HepG2 (cell line): Measurements from ENCODE around the gene ANAPC5. TPM values are rescaled to one million over a fixed set of nuclear protein-coding genes. Genes with fewer than 3 reads are reported as not detected.
A peak's percentile ranks its signal among the peaks of the same experiment; 100 is the strongest.

Experiments
- ATAC-seq: fragments of 200-7000 bp; cut with Tn5 transposase; 3 replicates; pipeline ENCODE4 v1.9.1; 2020; ENCODE audit warnings: mild to moderate bottlenecking, moderate library complexity
- BruUV-seq: library from RNA; stranded (reverse); fragments of 400-500 nt; replicated peaks from 2 replicates; lab custom pipeline; 2021; lab: Mats Ljungman, UMichigan
- CTCF ChIA-PET: fragments of 300-600 bp; formaldehyde crosslinking; extraction: SDS; loops from one replicate; lab custom pipeline; 2021; ENCODE audit warnings: low total read pairs, inconsistent platforms, low intra/inter-chr PET ratio; lab: Yijun Ruan, JAX
- POLR2A ChIA-PET: fragments of 350-600 bp; sonication (Branson Sonifier 250); formaldehyde crosslinking; loops from one replicate; lab custom pipeline; 2020; ENCODE audit warnings: antibody characterized with exemption, inconsistent platforms; lab: Yijun Ruan, JAX
- DNase-seq: peaks from one replicate; pipeline ENCODE4 v3.0.0-alpha.2; 2015; ENCODE audit warnings: low spot score
- FAIRE-seq: peaks from 3 replicates; lab custom pipeline; 2011; peaks lifted over from hg19 to GRCh38; lab: Jason Lieb, UNC
- H2AFZ ChIP-seq: one replicate; pipeline ENCODE4 v1.6.1; 2011; ENCODE audit warnings: low read length, inconsistent platforms
- H3K27ac ChIP-seq: fragments of 300-600 bp; 3 replicates; pipeline ENCODE4 v1.8.0; 2011; ENCODE audit warnings: mixed run types, mild to moderate bottlenecking, mixed read lengths, low read length, inconsistent platforms; ENCODE audit not compliant: insufficient read depth; ENCODE audit errors: extremely low read length
- H3K27me3 ChIP-seq, 2 experiments: fragments of 200-600 bp in 1 of 2; 2 replicates in 1 of 2; 3 replicates in 1 of 2; pipeline versions ENCODE4 v1.6.0 to v1.8.0; 2011; ENCODE audit warnings: low read length in 2 of 2, mild to moderate bottlenecking in 2 of 2, moderate library complexity in 2 of 2, inconsistent platforms in 1 of 2; ENCODE audit not compliant: insufficient read depth in 2 of 2, control insufficient read depth in 1 of 2
- H3K36me3 ChIP-seq, 2 experiments: fragments of 200-600 bp in 1 of 2; replicated peaks in 1 of 2; 2 replicates in 1 of 2; 3 replicates in 1 of 2; pipeline versions ENCODE4 v1.5.1 to v1.8.0; 2011; ENCODE audit warnings: low read length in 2 of 2, inconsistent platforms in 1 of 2; ENCODE audit not compliant: insufficient read depth in 2 of 2, control insufficient read depth in 1 of 2
- H3K4me1 ChIP-seq: 2 replicates; pipeline ENCODE4 v1.5.1; 2012; ENCODE audit warnings: low read length, inconsistent platforms; ENCODE audit not compliant: insufficient read depth
- H3K4me2 ChIP-seq: 2 replicates; pipeline ENCODE4 v1.6.0; 2011; ENCODE audit warnings: low read depth, low read length, inconsistent platforms
- H3K4me3 ChIP-seq, 3 experiments: fragments of 200-600 bp in 1 of 3; sonication (generic), shearing (Covaris generic) in 1 of 3; replicated peaks in 1 of 3; 2 replicates each; pipeline ENCODE4 v1.5.1; 2011 to 2016; ENCODE audit warnings: low read length in 3 of 3, inconsistent platforms in 2 of 3, low read depth in 2 of 3, mild to moderate bottlenecking in 2 of 3, control low read depth in 1 of 3, mixed read lengths in 1 of 3; ENCODE audit not compliant: insufficient read depth in 1 of 3
- H3K79me2 ChIP-seq: one replicate; pipeline ENCODE4 v1.6.1; 2011; ENCODE audit warnings: low read length, inconsistent platforms; ENCODE audit not compliant: insufficient read depth
- H3K9ac ChIP-seq: 2 replicates; pipeline ENCODE4 v1.6.0; 2011; ENCODE audit warnings: mild to moderate bottlenecking, low read depth, low read length, inconsistent platforms; ENCODE audit not compliant: insufficient read depth
- H3K9me3 ChIP-seq: 2 replicates; pipeline ENCODE4 v1.5.1; 2012; ENCODE audit warnings: mild to moderate bottlenecking, low read length
- H4K20me1 ChIP-seq: 2 replicates; pipeline ENCODE4 v1.6.0; 2011; ENCODE audit warnings: inconsistent platforms, mild to moderate bottlenecking, low read length, moderate library complexity; ENCODE audit not compliant: insufficient read depth
- MAFF ChIP-seq: IDR thresholded peaks from 2 replicates; pipeline ENCODE4 v1.6.1; 2011; ENCODE audit warnings: low read depth, low read length, improper control_type of control experiment
- MAFK ChIP-seq, 2 experiments: IDR thresholded peaks in 1 of 2; conservative IDR thresholded peaks in 1 of 2; 2 replicates each; pipeline ENCODE4 v1.6.1; 2011; ENCODE audit warnings: improper control_type of control experiment in 2 of 2, low read length in 2 of 2
- TBX3 ChIP-seq: fragments of 450-650 bp; IDR thresholded peaks from 2 replicates; pipeline ENCODE4 v1.6.1; 2017; ENCODE audit warnings: antibody characterized with exemption, mild to moderate bottlenecking, inconsistent platforms, borderline replicate concordance
- TCF12 ChIP-seq, 2 experiments: fragments of 450-650 bp in 1 of 2; sonication (generic) in 1 of 2; formaldehyde crosslinking in 1 of 2; IDR thresholded peaks; 2 replicates each; pipeline versions ENCODE4 v1.6.1 to v1.8.0; 2017 to 2022; ENCODE audit warnings: antibody characterized with exemption in 1 of 2, mild to moderate bottlenecking in 1 of 2, missing genetic modification reagents in 1 of 2, moderate library complexity in 1 of 2
- ZNF567 ChIP-seq: sonication (generic); formaldehyde crosslinking; IDR thresholded peaks from 2 replicates; pipeline ENCODE4 v1.8.1; 2023; ENCODE audit warnings: mild to moderate bottlenecking, missing genetic modification reagents, borderline replicate concordance
- ZNF792 ChIP-seq: IDR thresholded peaks from 2 replicates; pipeline ENCODE4 v1.6.1; 2016
- WGBS: methylation state at CpG from one replicate; pipeline ENCODE4 v1.1.6; 2017; ENCODE audit warnings: low lambda C conversion rate; 5-methylcytosine and 5-hydroxymethylcytosine counted together
- in situ Hi-C: cut with HindIII; loops from 2 replicates; pipeline ENCODE4 v1.10.0; 2017; ENCODE audit warnings: low pct_unique_long_range_greater_than_20kb; ENCODE audit not compliant: extremely low pct_ligation_motif_present
- intact Hi-C: fragments of 100-400 bp; cut with micrococcal nuclease; formaldehyde crosslinking; loops from one replicate; pipeline ENCODE4 v1.10.0; 2022; ENCODE audit not compliant: unreplicated experiment
- polyA plus RNA-seq, 8 experiments: library from polyadenylated mRNA; depleted of rRNA in 3 of 8; stranded (reverse) in 7 of 8; unstranded in 1 of 8; fragments of >200 nt; fragmentation: Illumina TruSeq in 4 of 8; extraction: Trizol in 4 of 8; gene quantifications; 2 replicates each; pipeline versions ENCODE4 v1.2.1 to v1.2.3, GENCODE V29; 2011 to 2016; ENCODE audit warnings: low read depth in 4 of 8, missing spikeins in 1 of 8, mixed read lengths in 1 of 8; ENCODE audit not compliant: insufficient read depth in 1 of 8
- total RNA-seq, 5 experiments: library from RNA; depleted of rRNA; stranded (reverse); fragments of >200 nt; fragmentation: Illumina TruSeq; extraction: Trizol; gene quantifications; 2 replicates each; pipeline ENCODE4 v1.2.3, GENCODE V29; 2016; ENCODE audit warnings: low read depth in 1 of 5
- TF ChIP-seq, protein P1 (sequence below): sonication (generic); formaldehyde crosslinking; IDR thresholded peaks from 2 replicates; pipeline ENCODE4 v1.5.0; 2020; ENCODE audit warnings: missing genetic modification reagents

ANAPC5 gene
- total and polyA plus RNA-seq, 2 of the 13 experiments (the other 11 are each of a cell fraction or from before 2014, with no cell fraction given): 146 to 161 TPM

DNA sequence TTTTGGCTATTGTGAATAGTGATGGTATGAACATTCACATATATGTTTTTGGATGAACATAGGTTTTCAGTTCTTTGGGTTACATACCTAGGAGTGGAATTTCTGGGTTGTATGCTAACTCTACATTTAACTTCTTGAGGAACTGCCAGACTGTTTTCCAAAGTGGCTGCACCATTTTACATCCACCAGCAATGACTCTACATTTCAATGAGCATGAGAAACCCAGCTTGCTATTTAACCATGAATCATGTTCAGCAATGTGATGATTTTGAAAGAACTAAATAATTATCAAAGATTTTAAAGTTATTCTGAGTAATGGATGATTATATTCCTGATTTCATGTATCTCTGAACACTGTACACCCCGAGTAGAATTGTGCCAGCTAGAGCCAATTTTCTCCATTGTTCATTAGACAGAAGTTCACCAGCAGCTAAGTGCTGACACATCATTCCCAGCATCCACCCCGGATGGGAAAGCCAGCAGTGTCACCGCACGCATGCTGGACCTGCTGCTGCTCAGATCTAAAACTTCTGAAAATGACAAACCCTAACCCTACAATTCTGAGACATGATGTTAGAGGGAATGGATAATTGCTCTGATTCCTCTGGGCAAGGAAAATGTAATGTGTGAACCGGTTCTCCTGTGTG, 13.3 kb upstream of the ANAPC5 start:
- Histone ChIP-seq H3K27me3 (no peaks in the 10 kb centered on the region; a peak in 2 of 5 replicates), H2AFZ (no peak overlapping the region), H3K4me3 (no peak overlapping the region), H3K9ac (no peak overlapping the region), H3K36me3 (no peaks in the 10 kb centered on the region), H4K20me1 (no peaks in the 10 kb centered on the region), H3K4me2 (no peak overlapping the region)
- ChIA-PET POLR2A (interaction anchor here (0.8 to 2.1 kb wide), 3 partner anchors 9 to 34 kb away, joined by 3 to 7 read pairs (median 3); partner anchors contain the start of genes ANAPC5 and RNF34), CTCF (no interaction called here)
- intact Hi-C loops: no loop called here
- FAIRE-seq: no peak
- BruUV-seq: no TSS peak
- TF ChIP-seq, protein P1, sequence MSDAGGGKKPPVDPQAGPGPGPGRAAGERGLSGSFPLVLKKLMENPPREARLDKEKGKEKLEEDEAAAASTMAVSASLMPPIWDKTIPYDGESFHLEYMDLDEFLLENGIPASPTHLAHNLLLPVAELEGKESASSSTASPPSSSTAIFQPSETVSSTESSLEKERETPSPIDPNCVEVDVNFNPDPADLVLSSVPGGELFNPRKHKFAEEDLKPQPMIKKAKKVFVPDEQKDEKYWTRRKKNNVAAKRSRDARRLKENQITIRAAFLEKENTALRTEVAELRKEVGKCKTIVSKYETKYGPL (CRISPR knock-in tag): no peak
- peak; percentile 95 to 96 for TF ChIP-seq MAFK (conservative IDR thresholded peaks at IDR 0.05 in 1 of 2, IDR thresholded peaks at IDR 0.05 in 1 of 2; ENCODE audit: low read length in 2 of 2)
- no peak for TF ChIP-seq ZNF792 (CRISPR knock-in tag)
- TF ChIP-seq MAFF: peak; percentile 92
- TF ChIP-seq TBX3: no peak
- TF ChIP-seq ZNF567 (CRISPR knock-in tag): no peak
- TF ChIP-seq, all 625 proteins: peak for 2
- Histone ChIP-seq H3K79me2 (no peaks in the 10 kb centered on the region), H3K4me1 (peaks cover 6% of the 10 kb centered on the region), H3K27ac (no peak overlapping the region), H3K9me3 (no peaks in the 10 kb centered on the region)
- 1% methylated on average over 5 of the region's 5 CpGs for WGBS
- ATAC-seq (no peak), DNase-seq (no peak)
- in situ Hi-C loops: no loop called here

DNA sequence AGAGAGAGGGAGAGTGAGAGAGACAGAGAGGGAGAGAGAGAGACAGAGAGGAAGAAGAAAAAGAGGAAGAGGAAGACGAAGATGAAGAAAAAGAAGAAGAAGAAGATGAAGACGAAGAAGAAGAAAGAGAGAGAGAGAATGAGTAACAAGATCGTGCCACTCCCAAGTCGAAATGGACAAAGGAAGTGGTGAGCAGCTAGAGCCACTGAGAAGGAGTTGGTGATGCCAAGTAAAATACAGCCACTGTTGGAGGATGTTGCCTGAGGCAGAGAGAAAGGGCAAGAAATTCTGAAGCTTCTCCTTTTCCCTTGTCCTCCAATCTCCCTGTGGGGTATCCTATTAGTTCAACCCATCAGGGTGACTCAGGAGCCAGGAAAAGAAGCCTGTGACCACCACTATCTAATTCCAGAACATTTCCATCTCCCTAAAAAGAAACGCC, 12.5 kb upstream of the ANAPC5 start:
- WGBS: 32% methylated on average over 5 of the region's 5 CpGs
- Histone ChIP-seq H3K4me1 (peaks cover 6% of the 10 kb centered on the region), H3K27me3 (no peaks in the 10 kb centered on the region; a peak in 2 of 5 replicates), H3K4me3 (no peak overlapping the region), H3K27ac (no peak overlapping the region), H3K4me2 (no peak overlapping the region), H4K20me1 (no peaks in the 10 kb centered on the region), H3K9me3 (no peaks in the 10 kb centered on the region), H3K9ac (no peak overlapping the region), H3K36me3 (no peaks in the 10 kb centered on the region), H3K79me2 (no peaks in the 10 kb centered on the region), H2AFZ (no peak overlapping the region)
- ChIA-PET POLR2A (interaction anchor here (2.1 kb wide), 1 partner anchor 12 kb away, joined by 7 read pairs; the partner anchor contains the start of gene ANAPC5), CTCF (no interaction called here)
- no peak for FAIRE-seq
- intact Hi-C loops (no loop called here), in situ Hi-C loops (no loop called here)
- TF ChIP-seq TCF12 (IDR thresholded peaks at IDR 0.05): no peak
- TF ChIP-seq TCF12 (CRISPR knock-in tag; IDR thresholded peaks at IDR 0.05): no peak
- ATAC-seq: no peak
- no TSS peak for BruUV-seq
- DNase-seq: no peak
